ENCODE data around the gene ZBTB43.
"Not testable (repeated sequence)": the region's sequence is repeated elsewhere in the genome, so short reads cannot be mapped to it uniquely, and the experiment has no call there.

The ZBTB43 gene

GRCh38 chr9:126791406-126792230 is 13.2 kb upstream of the ZBTB43 start:
- no peak for DNase-seq

DNA sequence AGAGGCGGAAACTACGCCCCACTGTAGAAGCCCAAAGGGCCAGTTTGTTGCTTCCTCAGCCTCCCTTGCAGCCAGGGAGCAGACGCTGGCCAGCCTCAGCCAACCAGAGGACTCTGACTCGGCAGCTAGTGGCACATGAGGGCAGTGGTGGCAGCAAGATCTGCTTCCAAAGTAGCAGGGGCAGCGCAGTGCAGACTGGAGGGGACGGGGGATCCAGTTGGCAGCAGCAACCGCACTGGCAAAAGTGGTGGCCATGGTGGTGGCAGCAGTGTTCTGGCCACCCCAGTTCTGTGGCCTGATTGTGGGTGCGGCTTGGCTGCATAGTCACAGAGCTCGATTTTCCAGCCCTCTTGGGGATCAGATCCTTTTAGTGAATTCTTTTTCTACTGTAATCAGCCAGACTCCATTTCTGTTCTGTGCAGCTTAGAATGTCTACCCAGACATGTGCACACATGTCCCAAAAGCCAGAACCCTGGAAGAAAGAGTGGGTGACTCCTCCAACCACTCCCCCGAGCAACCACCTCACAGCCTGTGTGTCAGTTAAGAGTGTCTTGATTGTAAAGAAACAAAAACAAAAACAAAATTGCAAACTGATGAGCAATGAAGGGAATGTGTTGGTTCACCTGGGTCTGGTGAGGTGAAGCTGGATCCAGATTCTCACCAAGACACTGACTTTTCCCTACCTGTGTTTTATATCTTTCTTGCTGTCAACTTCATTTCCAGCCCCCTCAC is 11.0 kb upstream of the ZBTB43 start:
- no peak for DNase-seq

- DNase-seq: no peak
Observed at GRCh38 chr9:126794441-126794840, 10.4 kb upstream of the ZBTB43 start.

DNA sequence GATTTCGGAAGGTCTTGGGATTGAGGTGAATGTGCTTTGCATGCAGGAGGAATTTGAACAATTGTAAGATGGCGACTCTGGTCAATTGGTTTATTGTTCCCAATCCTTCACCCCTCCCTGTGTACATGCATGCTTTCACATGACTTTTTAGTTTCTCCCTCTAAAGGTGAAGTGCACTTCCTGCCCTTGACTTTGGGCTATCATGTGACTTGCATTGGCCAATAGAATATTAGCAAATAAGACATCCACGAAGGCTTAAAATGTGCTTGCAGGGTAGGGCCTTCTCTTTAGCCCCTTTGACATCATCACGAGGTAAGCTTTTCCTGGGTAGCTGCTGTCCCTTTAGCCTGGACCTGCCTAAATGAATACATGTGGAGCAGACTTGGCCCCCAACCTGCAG is 8.1 kb upstream of the ZBTB43 start:
- DNase-seq: no peak

- no peak for DNase-seq
Observed at GRCh38 chr9:126797903-126798302, 6.9 kb upstream of the ZBTB43 start.

DNA sequence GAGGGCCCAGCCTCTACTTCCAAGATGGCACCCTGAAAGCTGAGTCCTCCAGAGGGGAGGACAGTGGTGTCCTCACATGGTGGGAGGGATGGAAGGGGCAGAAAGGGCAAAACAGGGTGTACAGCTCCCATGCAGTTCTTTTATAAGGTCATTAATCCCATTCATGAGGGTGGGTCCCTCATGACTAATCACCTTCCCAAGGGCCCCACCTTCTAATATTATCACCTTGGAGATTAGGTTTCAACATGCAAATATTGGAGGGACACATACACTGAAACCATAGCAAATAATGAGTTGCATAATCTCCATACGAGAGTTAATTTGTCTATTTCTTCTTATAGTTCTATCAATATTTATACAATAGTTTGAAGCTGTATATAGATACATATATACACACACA is 5.8 kb upstream of the ZBTB43 start:
- DNase-seq: no peak

DNA sequence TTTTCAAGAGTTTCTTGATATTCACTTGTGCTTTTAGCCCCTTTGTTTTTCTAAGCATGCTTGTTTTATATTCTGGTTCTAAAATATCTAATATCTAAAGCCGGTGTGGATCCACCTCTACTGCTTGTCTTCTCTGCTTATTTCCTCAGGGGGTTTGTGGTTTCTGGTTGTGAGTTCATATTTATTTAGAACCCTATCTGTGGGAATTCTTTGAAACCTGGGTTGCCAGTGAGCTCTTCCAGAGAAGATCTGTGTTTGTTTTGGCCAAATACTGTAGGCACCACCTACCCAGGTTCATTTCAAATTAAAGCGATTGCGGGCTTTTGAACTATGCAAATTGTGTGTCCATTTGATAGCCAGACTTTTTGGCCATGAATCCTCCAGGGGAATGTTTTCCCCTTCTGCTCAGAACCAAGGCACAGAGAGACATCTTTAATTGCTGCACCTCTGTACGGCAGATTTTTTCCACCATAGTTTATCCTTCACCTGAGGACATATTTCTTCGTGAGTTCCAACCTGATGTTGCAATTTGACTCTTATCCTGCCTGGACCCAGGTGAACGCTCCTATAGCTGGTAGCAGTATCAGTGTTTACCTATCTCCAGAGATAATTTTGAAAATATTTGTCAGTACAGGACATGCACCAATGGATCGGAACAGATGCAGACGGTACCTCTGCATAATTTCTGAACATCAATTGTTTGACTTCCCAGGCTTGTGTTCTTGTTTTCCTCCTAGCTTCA is 2.4 kb upstream of the ZBTB43 start:
- no peak for DNase-seq

GRCh38 chr9:126804198-126804695 is 593 bp upstream of the ZBTB43 start:
- DNase-seq: no peak

GRCh38 chr9:126805554-126806262 is 868 bp downstream of the ZBTB43 start:
- DNase-seq: peak; percentile 33

- DNase-seq: no peak
Observed at GRCh38 chr9:126806336-126806735, 1.5 kb downstream of the ZBTB43 start.

- DNase-seq: no peak
Observed at GRCh38 chr9:126809068-126809467, 4.2 kb downstream of the ZBTB43 start.

DNA sequence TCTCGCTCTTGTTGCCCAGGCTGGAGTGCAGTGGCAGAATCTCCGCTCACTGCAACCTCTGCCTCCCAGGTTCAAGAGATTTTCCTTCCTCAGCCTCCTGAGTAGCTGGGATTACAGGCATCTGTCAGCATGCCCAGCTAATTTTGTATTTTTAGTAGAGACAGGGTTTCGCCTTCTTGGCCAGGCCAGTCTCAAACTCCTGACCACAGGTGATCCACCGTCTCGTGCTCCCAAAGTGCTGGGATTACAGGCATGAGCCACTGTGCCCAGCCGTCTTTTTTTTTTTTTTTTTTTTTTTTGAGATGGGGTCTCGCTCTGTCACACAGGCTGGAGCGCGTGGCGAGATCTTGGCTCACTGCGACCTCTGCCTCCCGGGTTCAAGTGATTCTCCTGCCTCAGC is 5.4 kb downstream of the ZBTB43 start:
- not testable (repeated sequence) for DNase-seq

DNA sequence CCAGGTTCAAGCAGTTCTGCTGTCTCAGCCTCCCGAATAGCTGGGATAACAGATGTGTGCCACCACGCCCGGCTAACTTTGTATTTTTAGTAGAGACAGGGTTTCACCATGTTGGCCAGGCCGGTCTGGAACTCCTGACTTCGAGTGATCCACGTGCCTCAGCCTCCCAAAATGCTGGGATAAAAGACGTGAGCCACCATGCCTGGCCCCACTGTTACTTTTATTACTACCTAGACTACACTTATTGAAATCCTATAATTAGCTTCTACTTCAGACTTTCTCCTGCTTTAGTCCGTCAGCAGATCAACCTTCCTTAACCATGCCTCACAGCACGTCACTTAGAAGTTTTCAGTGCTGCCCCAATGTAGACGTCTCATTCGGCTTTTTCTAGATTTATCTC is 8.2 kb downstream of the ZBTB43 start:
- no peak for DNase-seq

GRCh38 chr9:126814091-126814490 is 9.3 kb downstream of the ZBTB43 start:
- DNase-seq: no peak

DNA sequence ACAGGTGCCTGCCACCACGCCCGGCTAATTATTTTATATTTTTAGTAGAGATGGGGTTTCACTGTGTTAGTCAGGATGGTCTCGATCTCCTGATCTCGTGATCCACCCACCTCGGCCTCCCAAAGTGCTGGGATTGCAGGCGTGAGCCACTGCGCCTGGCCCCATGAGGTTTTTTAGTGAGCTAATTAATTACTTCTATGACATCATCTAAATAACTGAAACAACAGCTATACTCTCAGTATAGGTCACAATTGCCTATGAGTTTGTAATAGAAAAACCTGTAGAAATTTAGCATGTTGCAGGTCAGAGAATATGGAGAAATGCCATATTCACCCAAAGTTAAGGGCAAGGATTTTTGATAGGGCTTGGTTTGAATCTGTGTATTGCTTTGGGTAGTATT is 12.8 kb downstream of the ZBTB43 start:
- DNase-seq: not testable (repeated sequence)

- no peak for DNase-seq
Observed at GRCh38 chr9:126818482-126818881, 13.6 kb downstream of the ZBTB43 start.

- no peak for DNase-seq
Observed at GRCh38 chr9:126819482-126819881, 14.6 kb downstream of the ZBTB43 start.

DNA sequence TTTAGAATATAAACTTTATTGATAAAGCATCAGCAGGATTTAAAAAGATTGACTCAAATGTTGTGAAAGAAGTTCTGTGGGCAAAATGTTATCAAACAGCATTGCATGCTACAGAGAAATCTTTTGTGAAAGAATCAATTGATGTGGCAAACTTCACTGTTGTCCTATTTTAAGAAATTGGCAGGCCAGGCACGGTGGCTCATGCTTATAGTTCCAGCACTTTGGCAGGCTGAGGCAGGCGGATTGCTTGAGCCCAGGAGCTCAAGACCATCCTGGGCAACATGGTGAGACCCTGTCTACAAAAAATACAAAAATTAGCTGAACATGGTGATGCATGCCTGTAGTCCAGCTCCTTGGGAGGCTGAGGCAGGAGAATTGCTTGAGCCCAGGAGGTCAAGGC is 17.4 kb downstream of the ZBTB43 start:
- DNase-seq: no peak

- DNase-seq: no peak
Observed at GRCh38 chr9:126822873-126823272, 18.0 kb downstream of the ZBTB43 start.

DNA sequence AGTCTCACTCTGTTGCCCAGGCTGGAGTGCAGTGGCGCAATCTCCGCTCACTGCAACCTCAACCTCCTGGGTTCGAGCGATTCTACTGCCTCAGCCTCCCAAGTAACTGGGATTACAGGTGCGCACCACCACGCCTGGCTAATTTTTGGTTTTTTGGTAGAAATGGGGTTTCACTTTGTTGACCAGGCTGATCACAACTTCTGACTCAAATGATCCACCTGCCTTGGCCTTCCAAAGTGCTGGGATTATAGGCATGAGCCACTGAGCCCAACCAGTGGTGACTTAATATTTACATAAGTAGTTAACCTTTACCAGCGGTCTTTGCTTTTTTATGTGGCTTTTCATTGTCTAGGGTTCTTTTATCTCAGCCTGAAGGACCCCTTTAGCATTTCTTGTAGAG is 19.2 kb downstream of the ZBTB43 start:
- not testable (repeated sequence) for DNase-seq

DNA sequence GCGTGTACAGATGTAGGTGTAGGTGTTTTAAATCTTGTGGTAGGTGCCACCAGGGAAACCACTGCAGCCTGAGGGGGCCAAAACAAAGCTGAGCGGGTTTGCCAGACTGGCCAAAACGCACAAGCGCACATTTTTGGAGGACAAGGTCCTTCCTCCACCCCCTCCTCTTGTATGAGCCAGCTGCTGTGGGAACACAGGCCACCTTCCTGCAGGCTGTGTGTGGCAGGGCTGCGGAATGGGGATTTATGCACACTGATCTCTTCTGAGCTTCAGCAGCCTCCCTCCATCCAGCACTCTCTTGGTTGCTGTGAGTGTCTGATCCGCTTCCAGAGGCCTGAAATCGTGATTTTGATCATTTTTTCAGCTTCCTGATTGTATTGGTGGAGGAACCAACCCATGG is 22.4 kb downstream of the ZBTB43 start:
- no peak for DNase-seq

- DNase-seq: no peak
Observed at GRCh38 chr9:126829035-126829434, 24.2 kb downstream of the ZBTB43 start.

DNA sequence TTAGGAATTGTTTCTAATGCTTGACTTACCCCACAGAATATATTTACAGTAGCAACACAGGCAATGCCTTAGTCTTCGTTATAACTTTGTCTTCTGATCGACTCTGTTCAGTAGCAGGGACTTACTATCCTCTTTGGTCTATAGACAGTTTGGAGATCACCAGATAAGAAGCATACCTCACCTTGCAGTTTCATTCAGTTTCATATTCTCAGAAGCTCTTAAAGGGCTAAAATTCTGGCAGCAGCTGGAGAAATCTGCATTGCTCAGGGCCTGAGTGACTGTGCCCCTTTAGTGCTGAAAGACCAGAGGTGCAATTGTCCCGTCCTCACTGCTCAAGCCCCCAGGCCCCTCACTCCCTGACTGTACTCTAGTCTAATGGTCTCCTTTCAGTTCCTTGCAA is 26.0 kb downstream of the ZBTB43 start:
- DNase-seq: no peak

Data from right hindlimb (tissue), 1 donor.